GM12892 (cell line): ENCODE data around the gene SMG9.

Experiments
- POLR2A ChIP-seq: IDR thresholded peaks from 2 replicates; pipeline ENCODE4 v1.6.1; 2011; ENCODE audit warnings: low read depth, low read length, control low read depth
- POLR2AphosphoS5 ChIP-seq: IDR thresholded peaks from 2 replicates; pipeline ENCODE4 v1.6.1; 2011; ENCODE audit warnings: low read depth, low read length, control low read depth
- TAF1 ChIP-seq: IDR thresholded peaks from 2 replicates; pipeline ENCODE4 v1.6.1; 2011; ENCODE audit warnings: low read depth, mild to moderate bottlenecking, control low read depth, low read length, borderline replicate concordance

DNA sequence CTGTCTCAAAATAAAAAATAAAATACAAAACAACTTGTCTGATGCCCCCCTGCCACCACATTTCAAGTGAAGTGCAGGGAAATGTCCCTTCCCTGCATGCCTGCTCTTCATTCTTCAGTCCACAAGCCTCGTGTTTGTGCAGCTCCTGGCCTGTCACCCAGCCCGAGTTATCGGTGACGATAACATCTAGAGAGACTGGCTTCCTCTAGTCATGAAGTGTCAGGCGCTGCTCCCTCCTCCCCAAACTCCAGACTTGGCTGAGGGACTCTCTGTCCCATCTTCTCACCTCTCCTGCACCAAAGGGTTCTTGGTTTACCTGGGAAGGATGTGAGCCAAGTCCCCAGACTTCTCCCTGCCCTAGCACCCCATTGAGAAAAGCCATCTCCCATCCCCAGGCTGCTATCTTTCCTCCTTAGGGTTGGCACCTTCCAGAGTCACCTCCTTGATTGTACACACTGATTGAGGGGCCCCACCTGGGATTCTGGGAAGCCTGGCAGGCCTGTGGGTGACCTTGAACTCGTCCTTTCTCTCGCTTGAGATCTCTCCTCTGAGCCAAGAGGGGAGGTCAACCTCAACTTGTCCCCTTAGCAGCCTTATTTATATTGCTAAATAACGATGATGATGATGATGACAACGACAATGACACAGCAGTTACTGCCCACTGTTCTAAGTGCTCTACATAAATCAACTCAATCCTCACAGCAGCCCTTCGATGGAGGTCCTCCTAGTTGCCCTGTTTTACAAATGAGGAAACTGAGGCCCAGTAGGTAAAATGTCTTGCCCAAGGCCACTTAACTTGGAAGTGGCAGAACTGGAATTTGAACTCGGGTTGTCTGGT lies 71.7 kb downstream of the SMG9 start:
- TF ChIP-seq POLR2AphosphoS5 (no peak), TAF1 (no peak), POLR2A (no peak)
